ENCODE measurements around the gene SLC6A4. TPM values are rescaled to one million over a fixed set of nuclear protein-coding genes. Genes with fewer than 3 reads are reported as not detected.

SLC6A4 gene
- total RNA-seq, 1 experiment from 2014 or later, result not detected

- no peaks in the 10 kb centered on the region for H3K4me1 ChIP-seq (ENCODE audit: insufficient read depth, low read length, poor library complexity, severe bottlenecking)
- ChIA-PET POLR2A (ENCODE audit: low non-redundant PET) (no interaction called here), CTCF (no interaction called here)
- H3K4me3 ChIP-seq (ENCODE audit: low read depth, low read length, poor library complexity, severe bottlenecking), result no peak overlapping the region
- H3K27me3 ChIP-seq (replicated peaks; ENCODE audit: insufficient read depth, low read depth, low read length, poor library complexity), result no peaks in the 10 kb centered on the region
- no TSS peak for BruUV-seq (replicated peaks)
- no peak for TF ChIP-seq CTCF (conservative IDR thresholded peaks at IDR 0.05; ENCODE audit: low read depth, low read length)
- TF ChIP-seq EZH2 (IDR thresholded peaks at IDR 0.05; ENCODE audit: borderline replicate concordance, low read depth, low read length, poor library complexity, severe bottlenecking), result no peak
- no peaks in the 10 kb centered on the region for H3K9me3 ChIP-seq (ENCODE audit: low read depth, low read length, poor library complexity, severe bottlenecking)
- intact Hi-C loops (cut with micrococcal nuclease; ENCODE audit: unreplicated experiment), result no loop called here
- H3K27ac ChIP-seq (ENCODE audit: low read depth, low read length, poor library complexity, severe bottlenecking), result no peak overlapping the region
- DNase-seq (ENCODE audit: low spot score), result no peak
- H3K36me3 ChIP-seq (ENCODE audit: insufficient read depth, low read length, poor library complexity, severe bottlenecking), result no peaks in the 10 kb centered on the region
Measured at GRCh38 chr17:30209930-30210329, 25.6 kb downstream of the SLC6A4 start.

GRCh38 chr17:30208214-30208613 lies 27.3 kb downstream of the SLC6A4 start:
- H3K4me3 ChIP-seq (ENCODE audit: low read depth, low read length, poor library complexity, severe bottlenecking), result no peak overlapping the region
- BruUV-seq (replicated peaks), result no TSS peak
- no peaks in the 10 kb centered on the region for H3K36me3 ChIP-seq (ENCODE audit: insufficient read depth, low read length, poor library complexity, severe bottlenecking)
- CTCF ChIA-PET, result no interaction called here
- intact Hi-C loops (cut with micrococcal nuclease; ENCODE audit: unreplicated experiment), result no loop called here
- H3K4me1 ChIP-seq (ENCODE audit: insufficient read depth, low read length, poor library complexity, severe bottlenecking), result no peaks in the 10 kb centered on the region
- POLR2A ChIA-PET (ENCODE audit: low non-redundant PET), result no interaction called here
- no peak for TF ChIP-seq CTCF (conservative IDR thresholded peaks at IDR 0.05; ENCODE audit: low read depth, low read length)
- TF ChIP-seq EZH2 (IDR thresholded peaks at IDR 0.05; ENCODE audit: borderline replicate concordance, low read depth, low read length, poor library complexity, severe bottlenecking), result no peak
- no peaks in the 10 kb centered on the region for H3K9me3 ChIP-seq (ENCODE audit: low read depth, low read length, poor library complexity, severe bottlenecking)
- no peak overlapping the region for H3K27ac ChIP-seq (ENCODE audit: low read depth, low read length, poor library complexity, severe bottlenecking)
- DNase-seq (ENCODE audit: low spot score), result no peak
- H3K27me3 ChIP-seq (replicated peaks; ENCODE audit: insufficient read depth, low read depth, low read length, poor library complexity), result no peaks in the 10 kb centered on the region

- no peak for DNase-seq (ENCODE audit: low spot score)
- CTCF ChIA-PET, result no interaction called here
- POLR2A ChIA-PET (ENCODE audit: low non-redundant PET), result no interaction called here
Measured at GRCh38 chr17:30207655-30208054, 27.8 kb downstream of the SLC6A4 start.

More at GRCh38 chr17:30207655-30208054, 27.8 kb downstream of the SLC6A4 start:
- no peaks in the 10 kb centered on the region for H3K36me3 ChIP-seq (ENCODE audit: insufficient read depth, low read length, poor library complexity, severe bottlenecking)
- H3K4me3 ChIP-seq (ENCODE audit: low read depth, low read length, poor library complexity, severe bottlenecking), result no peak overlapping the region
- H3K4me1 ChIP-seq (ENCODE audit: insufficient read depth, low read length, poor library complexity, severe bottlenecking), result no peaks in the 10 kb centered on the region
- BruUV-seq (replicated peaks), result no TSS peak
- intact Hi-C loops (cut with micrococcal nuclease; ENCODE audit: unreplicated experiment), result no loop called here
- no peak overlapping the region for H3K27ac ChIP-seq (ENCODE audit: low read depth, low read length, poor library complexity, severe bottlenecking)
- no peaks in the 10 kb centered on the region for H3K9me3 ChIP-seq (ENCODE audit: low read depth, low read length, poor library complexity, severe bottlenecking)
- TF ChIP-seq EZH2 (IDR thresholded peaks at IDR 0.05; ENCODE audit: borderline replicate concordance, low read depth, low read length, poor library complexity, severe bottlenecking) (no peak), CTCF (conservative IDR thresholded peaks at IDR 0.05; ENCODE audit: low read depth, low read length) (no peak)
- no peaks in the 10 kb centered on the region for H3K27me3 ChIP-seq (replicated peaks; ENCODE audit: insufficient read depth, low read depth, low read length, poor library complexity)
